ENCODE measurements around the gene SCRN2. TPM values are rescaled to one million over a fixed set of nuclear protein-coding genes. Genes with fewer than 3 reads are reported as not detected.
A peak's percentile ranks its signal among the peaks of the same experiment; 100 is the strongest.

Gene SCRN2
- total RNA-seq, 1 donor from 2014 or later = 126 TPM

DNA sequence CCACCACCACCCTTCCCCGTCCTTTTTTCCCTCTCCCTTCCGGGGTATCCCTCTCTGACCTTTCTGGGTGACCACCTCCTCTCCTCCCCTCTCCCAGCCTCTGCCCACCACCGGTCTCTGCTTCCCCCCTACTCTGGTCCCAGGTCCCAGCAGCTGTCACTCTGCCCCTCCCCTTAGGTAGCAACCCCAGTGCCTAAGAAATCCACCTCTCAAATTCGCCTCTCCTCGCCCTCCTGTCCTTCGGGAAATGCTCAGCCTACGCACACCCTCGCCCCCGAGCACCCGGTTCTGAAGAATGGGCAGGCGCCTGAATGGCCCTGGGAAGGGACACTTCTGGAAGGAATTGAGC is 10.7 kb upstream of the SCRN2 start:
- no peak overlapping the region for H3K27ac ChIP-seq
- peaks cover 5 to 16% of the 10 kb centered on the region in 2 donors for H3K4me1 ChIP-seq
- H3K36me3 ChIP-seq = no peaks in the 10 kb centered on the region
- intact Hi-C loops (cut with DNase I) = no loop called here
- no peaks in the 10 kb centered on the region for H3K9me3 ChIP-seq
- H3K27me3 ChIP-seq = peaks cover 51% of the 10 kb centered on the region
- no peak for DNase-seq (ENCODE audit: low spot score in 2 of 2)
- TF ChIP-seq, protein P1, sequence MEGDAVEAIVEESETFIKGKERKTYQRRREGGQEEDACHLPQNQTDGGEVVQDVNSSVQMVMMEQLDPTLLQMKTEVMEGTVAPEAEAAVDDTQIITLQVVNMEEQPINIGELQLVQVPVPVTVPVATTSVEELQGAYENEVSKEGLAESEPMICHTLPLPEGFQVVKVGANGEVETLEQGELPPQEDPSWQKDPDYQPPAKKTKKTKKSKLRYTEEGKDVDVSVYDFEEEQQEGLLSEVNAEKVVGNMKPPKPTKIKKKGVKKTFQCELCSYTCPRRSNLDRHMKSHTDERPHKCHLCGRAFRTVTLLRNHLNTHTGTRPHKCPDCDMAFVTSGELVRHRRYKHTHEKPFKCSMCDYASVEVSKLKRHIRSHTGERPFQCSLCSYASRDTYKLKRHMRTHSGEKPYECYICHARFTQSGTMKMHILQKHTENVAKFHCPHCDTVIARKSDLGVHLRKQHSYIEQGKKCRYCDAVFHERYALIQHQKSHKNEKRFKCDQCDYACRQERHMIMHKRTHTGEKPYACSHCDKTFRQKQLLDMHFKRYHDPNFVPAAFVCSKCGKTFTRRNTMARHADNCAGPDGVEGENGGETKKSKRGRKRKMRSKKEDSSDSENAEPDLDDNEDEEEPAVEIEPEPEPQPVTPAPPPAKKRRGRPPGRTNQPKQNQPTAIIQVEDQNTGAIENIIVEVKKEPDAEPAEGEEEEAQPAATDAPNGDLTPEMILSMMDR (IDR thresholded peaks at IDR 0.05) = no peak
- no peak overlapping the region for H3K4me3 ChIP-seq

DNA sequence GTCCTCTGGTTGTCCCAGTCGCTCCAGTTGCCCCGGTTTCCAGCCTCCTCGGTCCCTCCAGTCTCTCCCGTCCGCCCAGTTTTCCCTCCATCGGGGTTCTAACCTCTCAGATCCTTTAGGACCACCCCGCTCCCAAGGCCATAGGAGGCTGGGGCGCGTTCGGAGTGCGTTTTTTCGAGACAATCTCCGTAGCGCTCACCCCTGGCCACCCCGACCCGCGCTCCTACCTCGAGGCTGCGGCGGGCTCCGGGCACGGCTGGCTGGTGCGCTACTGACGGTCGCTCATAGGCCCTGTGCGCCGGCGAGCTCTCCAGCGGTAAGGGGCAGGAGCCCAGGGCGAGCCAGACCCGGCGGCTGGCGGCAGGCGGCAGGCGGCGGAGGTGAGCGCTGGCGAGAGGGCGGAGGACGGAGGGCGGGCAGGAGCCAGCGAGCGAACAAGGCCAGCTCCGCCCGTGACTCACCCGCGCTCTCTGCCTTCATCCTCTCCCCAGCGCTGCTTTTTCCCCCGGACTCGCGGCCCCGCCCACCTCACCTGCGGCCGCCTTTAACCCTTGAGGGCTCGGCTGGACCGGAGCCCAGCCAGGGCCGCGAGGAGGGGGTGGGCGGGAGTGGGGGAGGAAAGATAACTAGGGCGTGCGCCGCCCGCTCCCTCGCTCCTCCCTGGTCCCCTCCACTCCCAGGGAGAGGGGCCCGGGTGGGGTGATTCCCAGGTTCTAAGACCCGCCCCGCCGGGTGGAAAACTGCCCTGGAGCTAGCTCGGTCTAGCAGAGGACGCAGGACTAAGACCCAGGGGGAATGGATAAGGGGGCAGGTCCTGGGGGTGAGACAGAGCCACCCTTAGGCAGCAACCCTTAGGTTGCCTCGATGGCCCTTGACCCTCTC is 9.9 kb upstream of the SCRN2 start, which contains the start of gene SP6:
Gene SP6, minus strand, starts transcription at position 472 of the 882 bp plus-strand sequence. CDS start 2,734 bp downstream, outside the sequence.
- H3K4me3 ChIP-seq = peak within 1 kb of the TSS; percentile 43 to 46
- no peaks in the 10 kb centered on the region for H3K9me3 ChIP-seq
- H3K36me3 ChIP-seq = no peaks in the 10 kb centered on the region
- H3K27me3 ChIP-seq = peaks cover 48% of the 10 kb centered on the region
- intact Hi-C loops (cut with DNase I) = no loop called here
- no peak within 1 kb of the TSS for H3K27ac ChIP-seq
- H3K4me1 ChIP-seq = peaks cover 5 to 16% of the 10 kb centered on the region in 2 donors
- DNase-seq (ENCODE audit: low spot score in 2 of 2) = no peak
- TF ChIP-seq, protein P1 (IDR thresholded peaks at IDR 0.05) = peak in 1 of 3 experiments; percentile 31

DNA sequence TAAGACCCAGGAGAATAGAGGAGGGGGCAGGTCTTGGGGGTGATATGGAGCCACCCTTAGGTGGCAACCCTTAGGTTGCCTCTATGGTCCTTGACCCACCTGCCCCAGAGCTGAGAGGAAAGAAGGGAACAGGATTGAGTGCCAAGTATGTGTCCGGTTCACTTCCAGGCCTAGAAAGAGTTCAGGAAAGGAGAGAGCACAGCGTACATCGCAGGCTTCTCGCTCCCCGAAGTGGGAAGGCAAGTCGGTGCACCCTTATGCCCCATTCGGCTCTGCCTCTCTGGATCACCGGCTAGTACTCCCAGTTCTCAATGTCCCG is 9.3 kb upstream of the SCRN2 start:
- Histone ChIP-seq H3K9me3 (no peaks in the 10 kb centered on the region), H3K36me3 (no peaks in the 10 kb centered on the region), H3K4me3 (peak overlapping the region; percentile 43 to 46), H3K27ac (no peak overlapping the region), H3K4me1 (peaks cover 5 to 16% of the 10 kb centered on the region in 2 donors), H3K27me3 (peaks cover 42% of the 10 kb centered on the region)
- intact Hi-C loops (cut with DNase I) = no loop called here
- no peak for DNase-seq (ENCODE audit: low spot score in 2 of 2)
- TF ChIP-seq, protein P1 (IDR thresholded peaks at IDR 0.05) = no peak

DNA sequence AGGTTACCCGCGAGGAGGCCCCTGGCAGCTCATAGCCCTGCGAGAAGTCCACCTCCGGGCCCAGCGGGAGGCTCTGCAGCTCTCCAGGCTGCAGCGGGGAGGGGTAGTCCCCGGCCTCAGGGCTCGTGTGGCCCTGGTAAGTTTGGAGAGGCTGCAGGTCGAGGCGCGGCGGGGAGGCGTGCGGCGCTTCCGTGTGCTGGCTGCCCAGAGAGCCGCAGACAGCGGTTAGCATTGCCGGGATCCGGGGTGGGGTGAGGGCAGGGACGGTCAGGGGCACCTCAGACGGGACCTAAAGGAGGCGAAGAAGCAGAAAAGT is 7.1 kb upstream of the SCRN2 start:
- peaks cover 5 to 16% of the 10 kb centered on the region in 2 donors for H3K4me1 ChIP-seq
- no peaks in the 10 kb centered on the region for H3K36me3 ChIP-seq
- H3K4me3 ChIP-seq = no peak overlapping the region
- intact Hi-C loops (cut with DNase I) = loop anchor here (10.0 kb wide), 2 partner anchors 257 to 287 kb away; partner anchors contain the start of genes CBX1 and SNX11
- H3K9me3 ChIP-seq = no peaks in the 10 kb centered on the region
- H3K27ac ChIP-seq = no peak overlapping the region
- H3K27me3 ChIP-seq = peaks cover 30% of the 10 kb centered on the region
- TF ChIP-seq, protein P1 (IDR thresholded peaks at IDR 0.05) = no peak
- no peak for DNase-seq (ENCODE audit: low spot score in 2 of 2)

DNA sequence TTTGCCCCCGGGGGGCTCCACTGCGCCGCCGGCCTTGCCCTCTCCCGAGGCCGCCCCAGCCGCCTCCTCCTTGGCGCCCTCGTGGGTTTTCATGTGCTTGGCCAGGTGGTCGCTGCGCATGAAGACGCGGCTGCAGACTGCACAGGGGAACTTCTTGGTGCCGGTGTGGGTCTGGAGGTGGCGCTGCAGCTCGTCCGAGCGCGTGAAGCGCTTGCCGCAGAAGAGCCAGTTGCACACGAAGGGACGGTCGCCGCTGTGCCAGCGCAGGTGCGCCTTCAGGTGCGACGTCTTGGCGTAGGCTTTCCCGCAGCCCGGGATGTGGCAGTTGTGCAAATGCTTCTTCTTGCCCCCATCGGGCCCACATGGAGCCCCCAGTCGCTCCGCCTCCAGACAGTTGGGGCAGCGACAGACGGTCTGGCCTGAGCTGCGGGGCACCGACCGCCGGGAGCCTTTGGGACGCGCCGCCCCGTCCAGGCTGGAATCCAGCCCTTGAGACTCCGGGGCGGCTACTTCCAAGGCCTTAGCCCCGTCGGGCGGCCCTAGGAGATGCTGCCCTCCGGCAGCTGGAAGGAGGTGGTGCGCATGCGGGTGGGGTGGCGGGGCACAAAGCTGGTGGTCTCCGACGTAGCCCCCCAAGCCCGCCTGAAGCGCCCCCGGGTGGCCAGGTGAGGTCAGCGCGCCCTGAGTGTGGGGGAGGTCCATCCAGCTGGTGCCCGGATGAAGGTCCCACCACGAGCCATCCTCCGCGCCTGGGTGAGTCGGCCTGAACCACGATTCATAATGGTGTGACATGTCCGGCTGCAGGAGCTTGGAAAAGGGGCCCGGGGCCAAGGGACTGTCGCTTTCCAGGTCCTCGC is 6.5 kb upstream of the SCRN2 start:
- H3K9me3 ChIP-seq = no peaks in the 10 kb centered on the region
- H3K36me3 ChIP-seq = no peaks in the 10 kb centered on the region
- no peak overlapping the region for H3K4me3 ChIP-seq
- TF ChIP-seq, protein P1 (IDR thresholded peaks at IDR 0.05) = peak in 2 of 3 experiments; percentile 0 to 28
- H3K4me1 ChIP-seq = peaks cover 5 to 16% of the 10 kb centered on the region in 2 donors
- intact Hi-C loops (cut with DNase I) = loop anchor here (10.0 kb wide), 2 partner anchors 257 to 287 kb away; partner anchors contain the start of genes CBX1 and SNX11
- peaks cover 30% of the 10 kb centered on the region for H3K27me3 ChIP-seq
- DNase-seq (ENCODE audit: low spot score in 2 of 2) = no peak
- H3K27ac ChIP-seq = no peak overlapping the region

Data from ascending aorta (tissue), 2 donors.